DMS153 treated with DMSO at 0.1 percent for 48 hours (cell line): Measurements from ENCODE around the gene UBXN6.

Experiments
- DNase-seq: peaks from one replicate; lab custom pipeline; 2025; ENCODE audit not compliant: unreplicated experiment; lab: John Stamatoyannopoulos, UW

Gene UBXN6

DNA sequence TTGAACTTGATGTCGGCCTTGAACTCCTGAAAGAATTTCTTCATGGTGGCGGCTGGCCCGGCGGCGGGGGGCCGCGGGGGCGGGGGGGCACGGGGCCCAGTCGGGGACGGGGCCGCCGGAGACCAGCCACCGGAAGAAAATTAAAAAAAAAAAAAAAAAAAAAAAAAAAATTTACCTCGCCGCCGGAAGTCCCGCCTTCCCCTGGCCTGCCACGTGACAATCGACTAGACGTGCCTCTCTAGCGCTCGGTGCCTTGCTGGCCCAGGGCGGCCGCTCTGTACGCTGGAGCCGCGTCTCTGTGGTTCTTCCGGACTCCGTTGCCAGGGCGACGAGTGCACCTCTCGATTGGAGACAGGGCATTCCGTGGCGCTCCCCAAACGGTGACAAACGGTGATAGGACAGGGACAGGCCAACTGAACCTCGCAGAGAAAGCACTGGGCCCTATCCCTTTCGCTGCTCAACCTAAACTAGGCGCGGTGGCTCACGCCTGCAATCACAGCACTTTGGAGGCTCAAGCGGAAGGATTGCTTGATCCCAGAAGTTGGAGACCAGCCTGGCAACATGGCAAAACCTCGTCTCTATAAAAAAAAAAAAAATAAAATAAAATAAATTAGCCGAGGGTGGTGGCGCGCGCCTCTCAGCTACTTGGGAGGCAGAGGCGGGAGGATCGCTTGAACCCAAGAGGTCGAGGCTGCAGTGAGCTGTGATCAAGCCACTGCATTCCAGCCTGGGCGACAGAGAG lies at the start of gene UBXN6:
UBXN6 (minus strand) TSS at position 141 of the 742 bp plus-strand sequence; CDS start at position 44, 97 bp downstream.
- peak; percentile 94 for DNase-seq

DNA sequence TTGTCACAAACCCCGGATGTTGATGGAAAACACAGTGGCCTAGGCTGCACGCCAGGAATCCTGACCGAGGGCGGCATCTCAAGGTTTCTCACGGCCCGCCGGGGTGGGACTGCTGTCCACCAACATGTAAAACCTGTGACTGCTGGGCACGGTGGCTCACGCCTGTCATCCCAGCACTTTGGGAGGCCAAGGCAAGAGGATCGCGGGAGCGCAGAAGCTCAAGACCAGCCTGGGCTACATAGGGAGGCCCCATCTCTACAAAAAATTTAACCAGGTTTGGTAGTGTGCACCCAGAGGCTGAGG lies 49.5 kb upstream of the UBXN6 start:
- DNase-seq, result no peak

GRCh38 chr19:4506449-4507149 lies 49.0 kb upstream of the UBXN6 start:
- no peak for DNase-seq

DNA sequence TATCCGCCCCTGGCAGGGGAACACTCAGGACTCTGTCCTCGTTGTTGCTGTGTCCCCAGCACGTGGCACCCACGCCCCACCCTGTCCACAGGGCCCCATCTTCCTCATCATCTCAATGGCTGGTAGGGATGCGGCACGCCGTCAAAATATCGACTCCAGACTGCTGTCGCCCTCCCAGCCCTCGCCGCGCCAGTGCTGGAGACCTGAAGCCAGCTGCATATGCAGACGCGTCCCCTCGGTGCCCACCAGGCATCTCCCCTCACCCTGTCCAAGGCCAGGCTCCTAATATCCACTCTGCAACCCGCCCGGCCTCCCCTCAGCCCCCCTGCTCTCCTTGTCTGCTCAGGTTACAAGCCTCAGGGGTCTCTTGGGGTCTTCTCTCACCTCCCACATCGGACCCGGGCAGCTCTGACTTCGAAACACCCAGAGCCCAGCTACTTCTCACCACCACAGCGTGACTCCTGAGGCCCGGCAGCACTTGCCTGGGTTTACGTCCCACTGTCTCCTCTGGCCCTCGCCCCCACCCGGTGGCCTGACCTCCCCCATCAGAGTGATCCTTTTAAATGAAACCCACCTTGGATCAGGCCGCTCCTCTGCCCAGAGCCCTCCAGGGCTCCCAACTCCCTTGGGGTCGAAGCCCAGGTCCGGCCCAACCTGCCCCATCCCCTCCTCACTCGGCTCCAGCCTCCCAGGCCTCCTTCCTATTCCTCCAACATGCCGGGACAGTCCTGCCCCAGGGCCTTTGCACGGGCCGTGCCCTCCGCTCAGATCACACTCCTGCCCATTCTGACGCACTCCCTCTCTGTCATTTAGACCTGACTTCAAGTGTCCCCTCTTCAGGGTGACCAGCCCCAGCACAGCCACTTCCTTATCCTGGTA lies 48.2 kb upstream of the UBXN6 start:
- DNase-seq, result no peak

- DNase-seq, result no peak
Observed at GRCh38 chr19:4504891-4505569, 47.4 kb upstream of the UBXN6 start.

GRCh38 chr19:4504297-4504701 lies 46.7 kb upstream of the UBXN6 start:
- no peak for DNase-seq

GRCh38 chr19:4503825-4504170 lies 46.2 kb upstream of the UBXN6 start:
- DNase-seq, result no peak

DNA sequence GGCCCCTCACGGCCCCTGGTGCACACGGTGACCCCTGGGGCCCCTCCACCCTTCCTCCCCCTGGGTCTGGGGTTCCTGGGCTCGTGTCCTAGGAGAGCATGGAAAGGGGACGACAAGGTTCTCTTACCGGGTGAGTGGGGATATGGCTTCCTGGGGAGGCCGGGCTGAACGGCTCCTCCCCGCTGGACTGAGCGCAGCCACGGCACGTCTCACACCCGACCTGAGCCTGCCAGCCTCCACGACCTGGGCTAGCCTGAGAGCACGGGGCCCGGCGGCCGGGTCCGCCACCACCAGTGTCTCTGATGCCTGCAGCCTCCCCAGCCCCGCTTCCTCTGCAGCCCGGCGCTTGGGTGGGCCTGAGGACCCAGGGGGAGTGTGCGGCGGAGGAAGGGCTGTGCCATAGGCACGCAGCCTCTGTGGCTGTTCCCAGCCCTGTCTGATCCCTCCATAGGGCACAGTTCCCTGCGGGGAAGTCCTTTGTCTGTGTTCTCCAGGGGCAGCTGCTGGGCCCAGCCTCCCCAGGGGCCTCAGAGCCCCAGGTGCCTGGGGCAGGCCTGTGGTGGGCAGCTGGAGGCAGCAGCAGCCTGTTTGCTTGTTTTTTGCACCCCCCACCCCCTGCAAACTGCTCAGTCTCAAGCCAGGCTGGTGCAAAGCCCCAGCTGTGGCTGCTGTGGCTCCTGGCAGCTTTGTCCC lies 45.7 kb upstream of the UBXN6 start:
- no peak for DNase-seq

DNA sequence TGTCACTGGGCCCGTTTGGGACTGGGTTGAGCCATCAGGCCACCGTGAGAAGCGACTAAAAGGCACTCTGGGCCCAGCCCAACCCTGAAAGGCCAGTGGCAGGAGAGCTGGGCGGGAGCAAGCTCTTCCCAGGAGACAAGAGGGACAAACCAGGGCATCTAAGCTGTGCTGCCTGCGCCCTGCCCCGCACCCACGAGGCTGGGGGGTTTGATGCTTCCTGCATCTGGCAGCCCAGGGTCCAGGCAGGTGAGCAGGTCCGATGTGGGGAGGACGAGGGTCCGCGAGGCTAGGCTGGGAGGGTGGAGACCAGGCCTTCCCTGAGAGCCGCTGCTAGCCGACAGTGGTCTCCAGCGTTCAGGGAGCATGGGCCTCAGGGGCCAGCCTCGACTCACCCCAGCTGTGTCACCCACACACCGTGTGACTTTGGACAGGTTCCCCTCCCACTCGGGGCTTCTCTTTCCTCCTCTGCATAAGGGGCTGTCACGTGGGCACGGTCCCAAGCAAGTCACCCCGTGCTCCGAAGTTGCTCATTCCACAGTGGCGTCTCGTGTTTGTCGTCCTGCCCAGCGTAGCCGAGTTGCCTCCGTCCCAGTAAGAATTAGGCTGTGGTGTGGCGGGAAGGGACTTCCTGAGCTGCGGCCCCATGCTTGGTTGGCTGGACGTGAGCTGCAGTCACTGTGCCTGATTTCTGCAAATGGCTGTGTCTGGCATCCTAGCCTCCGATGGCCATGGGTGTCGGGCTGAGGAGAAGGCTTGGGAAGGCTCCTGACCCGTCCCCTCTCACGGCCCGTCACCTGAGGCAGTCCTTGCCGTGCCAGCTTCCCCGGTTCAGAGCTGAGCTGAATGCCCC lies 44.9 kb upstream of the UBXN6 start:
- no peak for DNase-seq

- no peak for DNase-seq
Observed at GRCh38 chr19:4501691-4502090, 44.1 kb upstream of the UBXN6 start.

DNA sequence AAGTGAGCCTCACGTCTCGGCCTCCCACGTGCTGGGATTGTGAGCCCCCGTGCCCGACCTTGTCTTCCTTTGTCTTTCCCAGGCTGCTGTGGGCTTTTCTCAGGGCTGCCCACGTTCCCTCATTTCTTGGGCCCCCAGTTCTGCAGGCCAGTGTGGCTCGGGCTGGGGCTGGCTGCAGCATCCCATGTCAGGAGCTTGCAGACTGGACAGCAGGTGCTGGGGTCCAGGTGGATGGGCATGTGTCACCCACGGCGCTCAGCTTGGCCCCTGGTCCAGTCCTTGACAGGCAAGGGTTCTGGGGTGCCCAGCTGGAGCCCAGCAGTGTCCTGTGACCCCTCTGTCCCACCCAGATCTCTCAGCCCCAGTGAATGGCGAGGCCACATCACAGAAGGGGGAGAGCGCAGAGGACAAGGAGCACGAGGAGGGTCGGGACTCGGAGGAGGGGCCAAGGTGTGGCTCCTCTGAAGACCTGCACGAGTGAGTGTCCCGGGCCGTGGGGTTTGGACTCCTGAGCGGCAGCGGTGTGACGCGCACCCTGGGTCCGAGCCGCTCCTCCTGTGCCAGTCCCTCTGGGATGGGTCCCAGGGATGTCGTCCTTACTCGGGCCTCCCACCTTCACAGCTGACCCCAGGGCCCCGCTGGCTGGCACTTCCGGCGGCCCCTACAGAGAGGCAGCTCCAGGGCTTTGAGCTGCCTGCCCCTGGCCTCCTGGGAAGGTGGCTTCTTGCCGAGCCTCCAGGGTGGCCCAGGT lies 43.4 kb upstream of the UBXN6 start:
- DNase-seq, result no peak

DNA sequence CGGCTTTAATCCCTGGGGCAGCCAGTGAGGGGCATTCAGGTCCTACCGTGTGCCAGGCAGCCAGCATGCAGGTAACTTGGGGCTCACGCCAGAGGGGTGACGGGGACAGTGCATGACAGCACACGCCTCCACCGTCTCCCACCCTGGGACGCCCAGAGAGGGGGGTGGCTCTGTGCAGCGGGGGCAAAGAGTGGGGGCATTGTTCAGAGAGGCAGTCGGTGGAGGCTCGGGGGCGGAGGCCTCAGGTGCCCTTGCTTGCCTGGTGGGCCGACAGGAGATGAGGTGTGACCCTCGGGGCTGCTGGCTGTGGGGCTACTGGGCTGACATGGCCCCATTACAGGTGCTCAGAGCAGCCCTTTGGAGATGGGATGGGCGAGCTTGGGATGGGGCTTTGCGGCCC lies 42.3 kb upstream of the UBXN6 start:
- no peak for DNase-seq

- DNase-seq, result no peak
Observed at GRCh38 chr19:4499318-4499717, 41.7 kb upstream of the UBXN6 start.

DNA sequence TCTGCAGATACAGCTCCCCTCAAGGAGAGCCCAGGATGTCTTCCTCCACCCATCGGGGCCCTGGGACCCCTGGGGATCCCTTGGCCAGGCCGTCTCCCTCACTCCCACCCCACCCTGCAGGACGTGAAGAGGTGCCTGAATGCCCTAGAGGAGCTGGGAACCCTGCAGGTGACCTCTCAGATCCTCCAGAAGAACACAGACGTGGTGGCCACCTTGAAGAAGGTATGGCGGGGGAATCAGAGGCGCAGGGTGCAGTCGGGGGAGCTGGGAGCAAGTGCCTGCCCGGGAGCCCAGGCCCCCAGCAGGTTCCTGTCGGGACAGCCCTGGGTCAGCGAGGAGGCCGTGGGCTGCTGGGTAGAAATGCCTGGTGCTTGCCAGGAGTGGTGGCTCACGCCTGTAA lies 41.1 kb upstream of the UBXN6 start:
- DNase-seq, result no peak

DNA sequence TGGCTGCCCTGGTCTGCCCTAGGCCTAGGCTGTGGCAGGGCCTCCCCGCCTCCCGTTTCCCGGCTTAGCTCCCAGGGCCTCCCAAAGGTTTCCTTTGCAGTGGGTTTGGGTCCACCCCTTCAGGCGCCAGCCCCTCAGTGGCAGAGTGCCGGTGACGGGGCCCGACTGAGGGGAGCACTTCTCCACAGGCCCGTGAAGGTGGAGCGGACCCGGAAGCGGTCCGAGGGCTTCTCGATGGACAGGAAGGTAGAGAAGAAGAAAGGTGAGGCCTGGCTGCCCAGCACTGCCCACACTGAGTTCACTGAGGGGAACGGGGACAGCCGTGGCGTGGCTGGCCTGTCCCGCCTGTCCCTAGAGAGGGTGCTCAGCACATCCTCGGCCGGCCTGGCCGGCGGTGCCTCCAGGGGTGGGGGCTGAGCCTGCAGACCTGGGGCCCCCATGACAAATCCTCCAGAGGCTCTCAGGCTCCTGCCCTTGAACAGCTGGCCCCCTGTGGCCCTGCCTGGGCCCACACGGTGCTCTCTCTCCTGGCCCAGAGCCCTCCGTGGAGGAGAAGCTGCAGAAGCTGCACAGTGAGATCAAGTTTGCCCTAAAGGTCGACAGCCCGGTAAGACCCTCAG lies 40.3 kb upstream of the UBXN6 start:
- DNase-seq, result no peak

DNA sequence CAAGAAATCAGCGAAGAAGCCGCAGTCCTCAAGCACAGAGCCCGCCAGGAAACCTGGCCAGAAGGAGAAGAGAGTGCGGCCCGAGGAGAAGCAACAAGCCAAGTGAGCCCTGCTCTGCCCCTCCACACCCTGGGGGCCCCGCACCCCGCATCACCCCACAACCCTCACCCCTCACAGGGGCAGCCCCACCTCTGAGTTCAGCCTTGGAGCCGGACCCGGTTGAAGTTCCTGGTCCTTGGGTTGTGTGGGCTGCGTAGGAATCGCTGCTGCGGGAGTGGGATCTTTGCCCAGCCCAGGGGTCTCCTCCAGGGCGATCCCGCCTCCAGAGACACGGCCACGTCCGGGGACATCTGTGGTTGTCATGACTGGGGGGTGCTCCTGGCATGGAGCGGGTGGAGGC lies 38.7 kb upstream of the UBXN6 start:
- DNase-seq, result no peak

GRCh38 chr19:4495471-4495870 lies 37.9 kb upstream of the UBXN6 start:
- DNase-seq, result no peak

- DNase-seq, result no peak
Observed at GRCh38 chr19:4494691-4495064, 37.1 kb upstream of the UBXN6 start.
